H9 (cell line): ENCODE data around the gene ILF2. TPM values are rescaled to one million over a fixed set of nuclear protein-coding genes. Genes with fewer than 3 reads are reported as not detected.

Source experiments
- DNase-seq: peaks from one replicate; pipeline ENCODE4 v3.0.0-alpha.2; 2017
- H2AFZ ChIP-seq: one replicate; pipeline ENCODE4 v1.6.1; 2013; ENCODE audit warnings: mild to moderate bottlenecking, low read length, control low read depth, moderate library complexity
- H2AK5ac ChIP-seq: 2 replicates; pipeline ENCODE4 v1.6.1; 2013; ENCODE audit warnings: low read length, control low read depth, mixed read lengths; ENCODE audit not compliant: insufficient read length
- H2BK120ac ChIP-seq: one replicate; pipeline ENCODE4 v1.6.1; 2013; ENCODE audit warnings: low read depth, mild to moderate bottlenecking, low read length, control low read depth, inconsistent platforms; ENCODE audit not compliant: poor library complexity, severe bottlenecking
- H2BK12ac ChIP-seq: 2 replicates; pipeline ENCODE4 v1.6.1; 2013; ENCODE audit warnings: low read length, control low read depth, mixed read lengths, low read depth; ENCODE audit not compliant: insufficient read length
- H2BK15ac ChIP-seq: 2 replicates; pipeline ENCODE4 v1.6.1; 2013; ENCODE audit warnings: low read depth, low read length, control low read depth
- H2BK20ac ChIP-seq: one replicate; pipeline ENCODE4 v1.6.1; 2013; ENCODE audit warnings: low read depth, mild to moderate bottlenecking, low read length, control low read depth, inconsistent platforms; ENCODE audit not compliant: poor library complexity, severe bottlenecking
- H2BK5ac ChIP-seq: 2 replicates; pipeline ENCODE4 v1.6.1; 2013; ENCODE audit warnings: low read length, control low read depth, mixed read lengths; ENCODE audit not compliant: insufficient read length
- H3K14ac ChIP-seq: 2 replicates; pipeline ENCODE4 v1.6.1; 2013; ENCODE audit warnings: low read length, control low read depth; ENCODE audit not compliant: insufficient read depth
- H3K18ac ChIP-seq: 2 replicates; pipeline ENCODE4 v1.6.1; 2013; ENCODE audit warnings: low read depth, mild to moderate bottlenecking, mixed read lengths, low read length, control low read depth; ENCODE audit not compliant: insufficient read length
- H3K23ac ChIP-seq: 2 replicates; pipeline ENCODE4 v1.6.1; 2013; ENCODE audit warnings: low read length, control low read depth, mixed read lengths, low read depth; ENCODE audit not compliant: insufficient read length
- H3K23me2 ChIP-seq: 2 replicates; pipeline ENCODE4 v1.6.1; 2013; ENCODE audit warnings: low read depth, mild to moderate bottlenecking, mixed read lengths, low read length, control low read depth; ENCODE audit not compliant: insufficient read length, poor library complexity, severe bottlenecking
- H3K27ac ChIP-seq: 2 replicates; pipeline ENCODE4 v1.5.1; 2013; ENCODE audit warnings: low read length, control low read depth, mixed read lengths, low read depth; ENCODE audit not compliant: insufficient read length
- H3K27me3 ChIP-seq: 2 replicates; pipeline ENCODE4 v1.6.1; 2013; ENCODE audit warnings: low read length, control low read depth, inconsistent platforms; ENCODE audit not compliant: insufficient read depth
- H3K4ac ChIP-seq: 2 replicates; pipeline ENCODE4 v1.6.1; 2013; ENCODE audit warnings: low read depth, mild to moderate bottlenecking, control low read depth, inconsistent platforms, low read length, moderate library complexity
- H3K4me1 ChIP-seq: 2 replicates; pipeline ENCODE4 v1.6.1; 2013; ENCODE audit warnings: low read length, control low read depth, inconsistent platforms; ENCODE audit not compliant: insufficient read depth
- H3K4me2 ChIP-seq: 2 replicates; pipeline ENCODE4 v1.6.1; 2013; ENCODE audit warnings: low read length, control low read depth, mixed read lengths; ENCODE audit not compliant: insufficient read length, insufficient read depth
- H3K56ac ChIP-seq: 2 replicates; pipeline ENCODE4 v1.6.1; 2013; ENCODE audit warnings: low read depth, mild to moderate bottlenecking, mixed read lengths, low read length, control low read depth; ENCODE audit not compliant: insufficient read length
- H3K79me1 ChIP-seq: 2 replicates; pipeline ENCODE4 v1.6.1; 2013; ENCODE audit warnings: low read depth, mild to moderate bottlenecking, moderate library complexity, low read length, control low read depth, inconsistent platforms; ENCODE audit not compliant: insufficient read depth, poor library complexity, severe bottlenecking
- H3K79me2 ChIP-seq: 2 replicates; pipeline ENCODE4 v1.6.1; 2013; ENCODE audit warnings: low read length, control low read depth, inconsistent platforms; ENCODE audit not compliant: insufficient read depth
- H3K9ac ChIP-seq: 2 replicates; pipeline ENCODE4 v1.6.1; 2013; ENCODE audit warnings: low read length, control low read depth, mixed read lengths; ENCODE audit not compliant: insufficient read length; ENCODE audit errors: extremely low read depth
- H3K9me3 ChIP-seq: one replicate; pipeline ENCODE4 v1.6.1; 2013; ENCODE audit warnings: low read depth, low read length, inconsistent platforms; ENCODE audit not compliant: control insufficient read depth
- H3T11ph ChIP-seq: one replicate; pipeline ENCODE4 v1.6.1; 2013; ENCODE audit warnings: mild to moderate bottlenecking, low read length, control low read depth, inconsistent platforms
- H4K20me1 ChIP-seq: one replicate; pipeline ENCODE4 v1.6.1; 2013; ENCODE audit not compliant: control insufficient read depth, insufficient read length, insufficient read depth
- H4K5ac ChIP-seq: 2 replicates; pipeline ENCODE4 v1.6.1; 2013; ENCODE audit warnings: low read depth, mild to moderate bottlenecking, mixed read lengths, low read length, control low read depth; ENCODE audit not compliant: insufficient read length
- H4K8ac ChIP-seq: replicated peaks from 2 replicates; pipeline ENCODE4 v1.6.1; 2013; ENCODE audit warnings: low read length, control low read depth, mixed read lengths, low read depth; ENCODE audit not compliant: insufficient read length
- H4K91ac ChIP-seq: 2 replicates; pipeline ENCODE4 v1.6.1; 2013; ENCODE audit warnings: low read depth, mild to moderate bottlenecking, moderate library complexity, mixed read lengths, low read length, control low read depth; ENCODE audit not compliant: insufficient read length
- H3K27ac Mint-ChIP-seq, 3 experiments: 2 replicates in 2 of 3; 3 replicates in 1 of 3; pipeline ENCODE4 v1.8.0; 2020 to 2021; ENCODE audit warnings: mixed read lengths in 3 of 3, mild to moderate bottlenecking in 1 of 3, moderate library complexity in 1 of 3
- H3K27me3 Mint-ChIP-seq: 2 replicates; pipeline ENCODE4 v1.8.0; 2021; ENCODE audit warnings: low read depth, mild to moderate bottlenecking, moderate library complexity, mixed read lengths
- H3K36me3 Mint-ChIP-seq, 3 experiments: 2 replicates in 2 of 3; 3 replicates in 1 of 3; pipeline ENCODE4 v1.8.0; 2020 to 2021; ENCODE audit warnings: low read depth in 3 of 3, mixed read lengths in 3 of 3; ENCODE audit not compliant: insufficient read depth in 1 of 3
- H3K4me1 Mint-ChIP-seq, 2 experiments: 2 replicates each; pipeline ENCODE4 v1.8.0; 2020; ENCODE audit warnings: mixed read lengths in 2 of 2
- H3K4me3 Mint-ChIP-seq, 2 experiments: 2 replicates in 1 of 2; 3 replicates in 1 of 2; pipeline ENCODE4 v1.8.0; 2020 to 2021; ENCODE audit warnings: mild to moderate bottlenecking in 2 of 2, mixed read lengths in 2 of 2, moderate library complexity in 1 of 2
- H3K9me3 Mint-ChIP-seq, 2 experiments: 2 replicates in 1 of 2; 3 replicates in 1 of 2; pipeline ENCODE4 v1.8.0; 2020; ENCODE audit warnings: mild to moderate bottlenecking in 2 of 2, mixed read lengths in 2 of 2, moderate library complexity in 1 of 2
- WGBS: extraction: QIAGEN DNeasy Blood & Tissue Kit; methylation state at CpG from one replicate; pipeline ENCODE4 v1.1.7; 2013; ENCODE audit warnings: missing lambda C conversion rate, low lambda C conversion rate, mixed read lengths; ENCODE audit not compliant: insufficient read length; ENCODE audit errors: extremely low coverage; 5-methylcytosine and 5-hydroxymethylcytosine counted together
- total RNA-seq: library from RNA; stranded (reverse); gene quantifications from 2 replicates; pipeline ENCODE4 v1.2.1, GENCODE V29; 2021
- TF ChIP-seq, protein P1 (sequence below): fragments of 200-600 bp; sonication (generic); conservative IDR thresholded peaks from 3 replicates; pipeline ENCODE4 v1.8.0; 2021; ENCODE audit warnings: antibody characterized with exemption, mild to moderate bottlenecking

Gene ILF2
- total RNA-seq, 1 experiment from 2014 or later, result 357 TPM

DNA sequence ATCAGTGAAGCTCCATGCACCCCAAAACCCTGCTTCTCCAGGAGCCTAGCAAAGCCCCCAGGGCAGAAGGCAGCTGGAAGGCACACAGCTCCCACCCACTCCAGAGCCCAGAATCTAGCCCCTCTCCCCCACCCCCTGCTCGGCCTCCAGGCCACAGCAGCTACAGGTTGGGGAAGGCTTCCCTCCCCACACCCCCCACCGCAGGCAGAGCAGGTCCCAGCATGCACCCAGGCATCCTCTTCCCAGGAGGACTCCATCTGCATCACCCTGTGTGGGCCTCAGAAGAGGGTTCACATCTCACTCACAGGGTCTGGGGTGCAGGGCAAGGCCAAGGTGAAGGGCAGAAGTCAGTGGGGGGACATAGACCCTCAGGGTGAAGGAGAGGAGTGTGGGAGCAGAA is 55.4 kb downstream of the ILF2 start:
- H3K27ac ChIP-seq, result no peak overlapping the region
- TF ChIP-seq, protein P1, sequence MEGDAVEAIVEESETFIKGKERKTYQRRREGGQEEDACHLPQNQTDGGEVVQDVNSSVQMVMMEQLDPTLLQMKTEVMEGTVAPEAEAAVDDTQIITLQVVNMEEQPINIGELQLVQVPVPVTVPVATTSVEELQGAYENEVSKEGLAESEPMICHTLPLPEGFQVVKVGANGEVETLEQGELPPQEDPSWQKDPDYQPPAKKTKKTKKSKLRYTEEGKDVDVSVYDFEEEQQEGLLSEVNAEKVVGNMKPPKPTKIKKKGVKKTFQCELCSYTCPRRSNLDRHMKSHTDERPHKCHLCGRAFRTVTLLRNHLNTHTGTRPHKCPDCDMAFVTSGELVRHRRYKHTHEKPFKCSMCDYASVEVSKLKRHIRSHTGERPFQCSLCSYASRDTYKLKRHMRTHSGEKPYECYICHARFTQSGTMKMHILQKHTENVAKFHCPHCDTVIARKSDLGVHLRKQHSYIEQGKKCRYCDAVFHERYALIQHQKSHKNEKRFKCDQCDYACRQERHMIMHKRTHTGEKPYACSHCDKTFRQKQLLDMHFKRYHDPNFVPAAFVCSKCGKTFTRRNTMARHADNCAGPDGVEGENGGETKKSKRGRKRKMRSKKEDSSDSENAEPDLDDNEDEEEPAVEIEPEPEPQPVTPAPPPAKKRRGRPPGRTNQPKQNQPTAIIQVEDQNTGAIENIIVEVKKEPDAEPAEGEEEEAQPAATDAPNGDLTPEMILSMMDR, result no peak
- H2BK5ac ChIP-seq, result no peak overlapping the region
- H3K23me2 ChIP-seq, result no peaks in the 10 kb centered on the region
- no peak overlapping the region for H3K4me3 Mint-ChIP-seq
- no peak overlapping the region for H3K56ac ChIP-seq
- H4K20me1 ChIP-seq, result no peaks in the 10 kb centered on the region
- H3K4me1 Mint-ChIP-seq, result peaks cover 23 to 47% of the 10 kb centered on the region in 2 experiments
- no peak overlapping the region for H2BK120ac ChIP-seq
- no peak overlapping the region for H3K4ac ChIP-seq
- no peak overlapping the region for H3K9ac ChIP-seq
- no peak overlapping the region for H3K23ac ChIP-seq
- H3K27me3 Mint-ChIP-seq, result no peaks in the 10 kb centered on the region; the same call in 1 of the 2 replicates
- H3K79me2 ChIP-seq, result no peaks in the 10 kb centered on the region
- no peak overlapping the region for H3T11ph ChIP-seq
- no peaks in the 10 kb centered on the region for H3K9me3 ChIP-seq
- H3K4me2 ChIP-seq, result no peak overlapping the region
- no peaks in the 10 kb centered on the region for H3K79me1 ChIP-seq
- H4K91ac ChIP-seq, result no peak overlapping the region
- DNase-seq, result no peak
- no peak overlapping the region for H2AK5ac ChIP-seq
- no peaks in the 10 kb centered on the region for H3K9me3 Mint-ChIP-seq
- peaks cover 5 to 13% (median 5%) of the 10 kb centered on the region in 3 experiments; a peak in 5 of 7 replicates for H3K36me3 Mint-ChIP-seq
- H2BK20ac ChIP-seq, result no peak overlapping the region
- WGBS, result no CpG with 5 or more reads among the region's 2 CpGs
- H3K14ac ChIP-seq, result no peak overlapping the region
- no peak overlapping the region for H3K27ac Mint-ChIP-seq
- H4K5ac ChIP-seq, result no peak overlapping the region
- H3K27me3 ChIP-seq, result no peaks in the 10 kb centered on the region
- no peak overlapping the region for H4K8ac ChIP-seq
- no peak overlapping the region for H2BK12ac ChIP-seq
- no peak overlapping the region for H2BK15ac ChIP-seq
- no peak overlapping the region for H3K18ac ChIP-seq
- H3K4me1 ChIP-seq, result peaks cover 4% of the 10 kb centered on the region; the same call in 1 of the 2 replicates
- H2AFZ ChIP-seq, result no peak overlapping the region
